H9 (cell line): ENCODE results near the gene HEBP2. TPM values are rescaled to one million over a fixed set of nuclear protein-coding genes. Genes with fewer than 3 reads are reported as not detected.

ENCODE experiments used
- DNase-seq: peaks from one replicate; pipeline ENCODE4 v3.0.0-alpha.2; 2017
- H2AFZ ChIP-seq: one replicate; pipeline ENCODE4 v1.6.1; 2013; ENCODE audit warnings: mild to moderate bottlenecking, low read length, control low read depth, moderate library complexity
- H2AK5ac ChIP-seq: 2 replicates; pipeline ENCODE4 v1.6.1; 2013; ENCODE audit warnings: low read length, control low read depth, mixed read lengths; ENCODE audit not compliant: insufficient read length
- H2BK120ac ChIP-seq: one replicate; pipeline ENCODE4 v1.6.1; 2013; ENCODE audit warnings: low read depth, mild to moderate bottlenecking, low read length, control low read depth, inconsistent platforms; ENCODE audit not compliant: poor library complexity, severe bottlenecking
- H2BK12ac ChIP-seq: 2 replicates; pipeline ENCODE4 v1.6.1; 2013; ENCODE audit warnings: low read length, control low read depth, mixed read lengths, low read depth; ENCODE audit not compliant: insufficient read length
- H2BK15ac ChIP-seq: 2 replicates; pipeline ENCODE4 v1.6.1; 2013; ENCODE audit warnings: low read depth, low read length, control low read depth
- H2BK20ac ChIP-seq: one replicate; pipeline ENCODE4 v1.6.1; 2013; ENCODE audit warnings: low read depth, mild to moderate bottlenecking, low read length, control low read depth, inconsistent platforms; ENCODE audit not compliant: poor library complexity, severe bottlenecking
- H2BK5ac ChIP-seq: 2 replicates; pipeline ENCODE4 v1.6.1; 2013; ENCODE audit warnings: low read length, control low read depth, mixed read lengths; ENCODE audit not compliant: insufficient read length
- H3K14ac ChIP-seq: 2 replicates; pipeline ENCODE4 v1.6.1; 2013; ENCODE audit warnings: low read length, control low read depth; ENCODE audit not compliant: insufficient read depth
- H3K18ac ChIP-seq: 2 replicates; pipeline ENCODE4 v1.6.1; 2013; ENCODE audit warnings: low read depth, mild to moderate bottlenecking, mixed read lengths, low read length, control low read depth; ENCODE audit not compliant: insufficient read length
- H3K23ac ChIP-seq: 2 replicates; pipeline ENCODE4 v1.6.1; 2013; ENCODE audit warnings: low read length, control low read depth, mixed read lengths, low read depth; ENCODE audit not compliant: insufficient read length
- H3K23me2 ChIP-seq: 2 replicates; pipeline ENCODE4 v1.6.1; 2013; ENCODE audit warnings: low read depth, mild to moderate bottlenecking, mixed read lengths, low read length, control low read depth; ENCODE audit not compliant: insufficient read length, poor library complexity, severe bottlenecking
- H3K27ac ChIP-seq: 2 replicates; pipeline ENCODE4 v1.5.1; 2013; ENCODE audit warnings: low read length, control low read depth, mixed read lengths, low read depth; ENCODE audit not compliant: insufficient read length
- H3K27me3 ChIP-seq: 2 replicates; pipeline ENCODE4 v1.6.1; 2013; ENCODE audit warnings: low read length, control low read depth, inconsistent platforms; ENCODE audit not compliant: insufficient read depth
- H3K4ac ChIP-seq: 2 replicates; pipeline ENCODE4 v1.6.1; 2013; ENCODE audit warnings: low read depth, mild to moderate bottlenecking, control low read depth, inconsistent platforms, low read length, moderate library complexity
- H3K4me1 ChIP-seq: 2 replicates; pipeline ENCODE4 v1.6.1; 2013; ENCODE audit warnings: low read length, control low read depth, inconsistent platforms; ENCODE audit not compliant: insufficient read depth
- H3K4me2 ChIP-seq: 2 replicates; pipeline ENCODE4 v1.6.1; 2013; ENCODE audit warnings: low read length, control low read depth, mixed read lengths; ENCODE audit not compliant: insufficient read length, insufficient read depth
- H3K56ac ChIP-seq: 2 replicates; pipeline ENCODE4 v1.6.1; 2013; ENCODE audit warnings: low read depth, mild to moderate bottlenecking, mixed read lengths, low read length, control low read depth; ENCODE audit not compliant: insufficient read length
- H3K79me1 ChIP-seq: 2 replicates; pipeline ENCODE4 v1.6.1; 2013; ENCODE audit warnings: low read depth, mild to moderate bottlenecking, moderate library complexity, low read length, control low read depth, inconsistent platforms; ENCODE audit not compliant: insufficient read depth, poor library complexity, severe bottlenecking
- H3K79me2 ChIP-seq: 2 replicates; pipeline ENCODE4 v1.6.1; 2013; ENCODE audit warnings: low read length, control low read depth, inconsistent platforms; ENCODE audit not compliant: insufficient read depth
- H3K9ac ChIP-seq: 2 replicates; pipeline ENCODE4 v1.6.1; 2013; ENCODE audit warnings: low read length, control low read depth, mixed read lengths; ENCODE audit not compliant: insufficient read length; ENCODE audit errors: extremely low read depth
- H3K9me3 ChIP-seq: one replicate; pipeline ENCODE4 v1.6.1; 2013; ENCODE audit warnings: low read depth, low read length, inconsistent platforms; ENCODE audit not compliant: control insufficient read depth
- H3T11ph ChIP-seq: one replicate; pipeline ENCODE4 v1.6.1; 2013; ENCODE audit warnings: mild to moderate bottlenecking, low read length, control low read depth, inconsistent platforms
- H4K20me1 ChIP-seq: one replicate; pipeline ENCODE4 v1.6.1; 2013; ENCODE audit not compliant: control insufficient read depth, insufficient read length, insufficient read depth
- H4K5ac ChIP-seq: 2 replicates; pipeline ENCODE4 v1.6.1; 2013; ENCODE audit warnings: low read depth, mild to moderate bottlenecking, mixed read lengths, low read length, control low read depth; ENCODE audit not compliant: insufficient read length
- H4K8ac ChIP-seq: replicated peaks from 2 replicates; pipeline ENCODE4 v1.6.1; 2013; ENCODE audit warnings: low read length, control low read depth, mixed read lengths, low read depth; ENCODE audit not compliant: insufficient read length
- H4K91ac ChIP-seq: 2 replicates; pipeline ENCODE4 v1.6.1; 2013; ENCODE audit warnings: low read depth, mild to moderate bottlenecking, moderate library complexity, mixed read lengths, low read length, control low read depth; ENCODE audit not compliant: insufficient read length
- H3K27ac Mint-ChIP-seq, 3 experiments: 2 replicates in 2 of 3; 3 replicates in 1 of 3; pipeline ENCODE4 v1.8.0; 2020 to 2021; ENCODE audit warnings: mixed read lengths in 3 of 3, mild to moderate bottlenecking in 1 of 3, moderate library complexity in 1 of 3
- H3K27me3 Mint-ChIP-seq: 2 replicates; pipeline ENCODE4 v1.8.0; 2021; ENCODE audit warnings: low read depth, mild to moderate bottlenecking, moderate library complexity, mixed read lengths
- H3K36me3 Mint-ChIP-seq, 3 experiments: 2 replicates in 2 of 3; 3 replicates in 1 of 3; pipeline ENCODE4 v1.8.0; 2020 to 2021; ENCODE audit warnings: low read depth in 3 of 3, mixed read lengths in 3 of 3; ENCODE audit not compliant: insufficient read depth in 1 of 3
- H3K4me1 Mint-ChIP-seq, 2 experiments: 2 replicates each; pipeline ENCODE4 v1.8.0; 2020; ENCODE audit warnings: mixed read lengths in 2 of 2
- H3K4me3 Mint-ChIP-seq, 2 experiments: 2 replicates in 1 of 2; 3 replicates in 1 of 2; pipeline ENCODE4 v1.8.0; 2020 to 2021; ENCODE audit warnings: mild to moderate bottlenecking in 2 of 2, mixed read lengths in 2 of 2, moderate library complexity in 1 of 2
- H3K9me3 Mint-ChIP-seq, 2 experiments: 2 replicates in 1 of 2; 3 replicates in 1 of 2; pipeline ENCODE4 v1.8.0; 2020; ENCODE audit warnings: mild to moderate bottlenecking in 2 of 2, mixed read lengths in 2 of 2, moderate library complexity in 1 of 2
- CTCF ChIP-seq: fragments of 200-600 bp; sonication (generic); conservative IDR thresholded peaks from 3 replicates; pipeline ENCODE4 v1.8.0; 2021; ENCODE audit warnings: antibody characterized with exemption, mild to moderate bottlenecking
- WGBS: extraction: QIAGEN DNeasy Blood & Tissue Kit; methylation state at CpG from one replicate; pipeline ENCODE4 v1.1.7; 2013; ENCODE audit warnings: missing lambda C conversion rate, low lambda C conversion rate, mixed read lengths; ENCODE audit not compliant: insufficient read length; ENCODE audit errors: extremely low coverage; 5-methylcytosine and 5-hydroxymethylcytosine counted together
- total RNA-seq: library from RNA; stranded (reverse); gene quantifications from 2 replicates; pipeline ENCODE4 v1.2.1, GENCODE V29; 2021

HEBP2 gene
- total RNA-seq, 1 experiment from 2014 or later: 57.8 TPM

GRCh38 chr6:138400326-138400725, 3.7 kb upstream of the HEBP2 start:
- H3K9me3 Mint-ChIP-seq: no peaks in the 10 kb centered on the region; a peak in 1 of 5 replicates
- Histone ChIP-seq H3K23ac (no peak overlapping the region), H4K5ac (no peak overlapping the region), H2BK20ac (no peak overlapping the region), H2BK120ac (no peak overlapping the region), H2AK5ac (no peak overlapping the region), H3K79me1 (no peaks in the 10 kb centered on the region), H3K27ac (no peak overlapping the region), H2AFZ (no peak overlapping the region), H4K91ac (no peak overlapping the region), H3K18ac (no peak overlapping the region), H3K9me3 (no peaks in the 10 kb centered on the region), H3K27me3 (no peaks in the 10 kb centered on the region), H3T11ph (no peak overlapping the region), H3K23me2 (peaks cover 17% of the 10 kb centered on the region), H3K56ac (no peak overlapping the region), H3K4me1 (no peaks in the 10 kb centered on the region), H2BK12ac (no peak overlapping the region), H3K9ac (no peak overlapping the region), H3K79me2 (no peaks in the 10 kb centered on the region), H4K8ac (no peak overlapping the region), H2BK15ac (no peak overlapping the region), H3K4me2 (no peak overlapping the region), H3K14ac (no peak overlapping the region), H2BK5ac (no peak overlapping the region), H3K4ac (no peak overlapping the region), H4K20me1 (no peaks in the 10 kb centered on the region)
- no peak overlapping the region for H3K4me3 Mint-ChIP-seq
- H3K36me3 Mint-ChIP-seq: peaks cover 0 to 2% (median 1%) of the 10 kb centered on the region in 3 experiments; a peak in 2 of 7 replicates
- H3K4me1 Mint-ChIP-seq: peaks cover 3 to 11% of the 10 kb centered on the region in 2 experiments
- no peaks in the 10 kb centered on the region; the same call in 1 of the 2 replicates for H3K27me3 Mint-ChIP-seq
- TF ChIP-seq CTCF: no peak
- DNase-seq: no peak
- WGBS: no CpG with 5 or more reads among the region's 3 CpGs
- H3K27ac Mint-ChIP-seq: no peak overlapping the region
